Brain pericyte (primary cell): ENCODE data around the gene RGS3.

Experiments
- DNase-seq: peaks from one replicate; pipeline ENCODE4 v3.0.0-alpha.2; 2012; ENCODE audit warnings: low read depth, low spot score

The RGS3 gene

DNA sequence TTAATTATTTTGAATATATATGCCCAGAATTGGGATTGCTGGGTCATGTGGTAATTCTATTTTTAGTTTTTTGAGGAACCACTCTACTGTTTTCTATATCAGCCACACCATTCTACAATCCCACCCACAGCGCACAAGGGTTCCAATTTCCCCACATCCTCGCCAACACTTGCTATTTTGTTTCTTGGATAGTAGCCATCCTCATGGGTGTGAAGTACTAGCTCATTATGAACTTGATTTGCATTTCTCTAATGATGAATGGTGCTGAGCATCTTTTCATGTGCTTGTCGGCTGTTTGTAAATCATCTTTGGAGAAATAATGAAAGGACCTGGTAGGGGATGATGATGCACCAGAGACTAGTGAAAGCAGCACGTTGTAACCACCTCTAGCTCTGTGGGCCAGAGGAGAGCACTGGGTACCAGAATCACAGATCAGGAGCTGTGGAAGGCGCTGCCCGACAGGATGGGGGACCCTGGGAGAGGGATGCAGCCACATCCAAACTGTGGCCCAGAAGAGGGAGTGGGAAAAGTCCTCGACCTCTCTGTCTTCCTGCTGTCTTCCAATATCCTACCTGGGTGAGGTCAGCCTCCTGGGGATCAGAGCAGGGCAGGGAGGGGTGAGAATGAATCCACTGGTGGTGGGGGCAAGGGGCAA lies 155.4 kb downstream of the RGS3 start:
- DNase-seq = no peak

GRCh38 chr9:113619491-113620376 lies 156.2 kb downstream of the RGS3 start:
- no peak for DNase-seq

DNA sequence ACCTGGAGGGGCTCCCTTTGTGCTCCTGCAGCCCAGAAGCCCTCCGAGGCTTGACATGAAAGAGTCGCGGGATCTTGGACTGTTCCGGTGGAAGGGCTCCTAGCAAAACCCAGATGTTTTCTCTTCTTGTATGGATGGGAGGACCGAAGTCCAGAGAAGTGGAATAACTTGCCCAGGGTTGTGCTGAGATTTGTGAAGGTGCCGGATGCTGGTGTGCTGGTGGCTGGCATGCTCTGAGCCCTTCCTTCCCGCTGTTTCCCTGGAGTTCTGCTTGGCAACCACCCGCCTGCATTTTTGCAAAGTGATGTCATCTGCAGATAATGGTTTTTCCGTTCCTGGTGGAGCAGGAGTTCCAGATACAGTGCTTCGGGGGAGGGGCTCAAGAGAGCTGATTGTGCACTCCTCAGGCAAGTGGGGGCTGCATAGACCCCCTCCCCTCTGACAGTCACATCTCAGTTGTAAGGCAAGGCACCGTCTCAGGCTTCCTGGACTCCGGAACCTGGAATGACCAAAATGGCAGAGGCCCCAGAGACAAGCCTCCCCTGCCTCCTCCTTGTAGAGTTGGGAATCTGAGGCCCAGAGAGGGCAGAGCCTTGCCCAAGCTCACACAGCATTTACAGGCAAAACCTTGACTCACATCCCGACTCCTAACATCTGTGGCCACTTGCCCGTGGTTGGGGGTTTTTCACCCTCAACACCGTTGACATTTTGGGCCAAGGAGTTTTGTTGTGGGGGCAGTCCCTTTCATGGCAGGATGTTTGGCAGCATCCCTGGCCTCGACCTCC lies 157.0 kb downstream of the RGS3 start:
- DNase-seq = no peak

- no peak for DNase-seq
Measured at GRCh38 chr9:113621309-113621791, 157.8 kb downstream of the RGS3 start.

- no peak for DNase-seq
Measured at GRCh38 chr9:113621980-113622379, 158.5 kb downstream of the RGS3 start.

- DNase-seq = peak; percentile 69
Measured at GRCh38 chr9:113622600-113623400, 159.3 kb downstream of the RGS3 start.

- no peak for DNase-seq
Measured at GRCh38 chr9:113623851-113624485, 160.4 kb downstream of the RGS3 start.

DNA sequence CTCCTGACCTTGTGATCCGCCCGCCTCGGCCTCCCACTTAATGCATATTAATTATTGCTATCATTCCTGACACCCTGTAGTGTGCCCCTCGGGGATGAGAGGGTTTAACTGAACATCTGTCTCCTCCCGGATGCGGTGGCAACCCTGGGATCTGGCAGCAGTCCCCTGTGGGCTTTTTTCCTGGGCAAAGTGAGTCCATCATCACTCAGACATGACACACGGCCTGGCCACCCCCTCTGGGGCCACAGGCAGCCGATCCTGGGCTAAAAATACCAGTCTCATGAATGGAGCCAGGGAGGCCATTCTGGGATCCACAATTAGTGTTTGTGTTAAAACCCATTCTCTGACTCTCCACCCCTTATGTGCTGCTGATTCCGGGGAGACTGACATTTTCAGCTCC lies 161.2 kb downstream of the RGS3 start:
- no peak for DNase-seq

DNA sequence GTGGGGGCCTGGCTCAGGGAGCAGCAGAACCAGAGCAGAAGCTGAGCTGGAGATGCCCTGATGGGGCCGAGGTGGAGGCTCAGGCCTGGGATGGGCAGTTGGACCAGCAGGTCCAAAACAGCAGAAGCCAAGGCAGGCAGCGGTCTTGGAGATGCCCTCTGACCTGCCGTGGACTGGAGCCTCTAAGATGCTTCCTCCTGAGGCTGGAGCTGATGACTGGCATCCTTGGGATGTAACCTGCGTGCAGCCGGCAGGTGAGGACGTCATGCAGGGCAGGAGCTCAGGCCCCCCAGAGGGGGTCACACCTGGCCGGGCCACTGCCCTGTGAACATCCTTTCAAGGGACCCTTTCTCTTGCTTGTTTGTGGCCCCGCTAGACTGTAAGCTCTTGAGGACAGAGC lies 162.0 kb downstream of the RGS3 start:
- no peak for DNase-seq

DNA sequence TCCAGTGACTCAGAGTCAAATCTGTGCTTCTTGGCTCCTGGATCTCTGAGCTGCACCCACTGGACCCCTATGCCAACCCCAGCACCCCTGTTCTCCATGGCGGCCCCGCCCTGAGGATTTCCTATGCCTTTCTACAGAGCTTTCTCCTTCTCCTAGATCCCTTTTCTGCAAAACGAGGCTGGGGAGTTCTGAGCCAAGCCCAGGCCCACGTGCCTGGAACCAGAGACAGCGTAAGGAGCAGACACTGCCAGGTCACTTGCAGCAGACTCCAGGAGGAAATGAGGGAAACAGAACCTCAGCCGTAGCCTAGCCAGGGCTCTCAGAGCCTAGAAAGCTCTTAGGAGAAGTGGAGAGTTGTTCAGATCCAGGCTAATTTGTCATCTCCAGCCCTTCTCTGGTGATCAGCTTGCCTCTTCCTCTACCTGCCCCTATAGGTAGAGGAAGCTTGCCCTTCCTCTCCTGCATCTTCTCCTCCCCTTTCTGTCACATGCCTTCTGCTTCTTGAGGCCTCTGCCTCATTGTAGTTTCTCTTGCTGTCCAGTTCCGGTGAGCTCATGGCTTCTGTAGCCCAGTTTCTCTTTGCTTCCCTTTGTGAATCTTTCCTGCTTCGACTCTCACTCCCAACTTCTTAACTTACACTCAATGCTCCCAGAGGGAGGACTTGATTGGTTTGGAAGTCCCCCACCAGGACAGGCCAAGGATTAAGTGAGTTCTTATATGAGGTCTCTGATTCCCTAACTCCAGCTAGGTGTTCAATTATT lies 163.4 kb downstream of the RGS3 start:
- no peak for DNase-seq

DNA sequence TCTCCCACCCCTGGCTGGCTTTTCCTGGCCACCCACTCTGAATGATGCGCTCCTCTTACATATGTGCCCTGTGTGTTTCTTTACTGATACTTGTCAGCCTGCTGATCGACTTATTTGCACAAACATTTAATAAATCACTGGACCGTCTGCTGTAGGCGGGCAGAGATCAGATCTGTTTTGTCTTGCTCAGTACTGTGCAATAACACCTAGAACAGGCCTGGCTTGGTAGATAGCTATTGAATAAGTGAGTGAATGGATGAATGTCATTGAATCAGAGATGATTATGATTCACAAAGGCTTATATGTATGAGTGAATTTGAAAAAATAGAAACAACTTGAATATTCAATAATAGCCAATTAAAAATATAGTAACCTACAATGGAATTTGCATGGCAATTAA lies 165.1 kb downstream of the RGS3 start:
- no peak for DNase-seq

- DNase-seq = no peak
Measured at GRCh38 chr9:113630386-113631136, 167.0 kb downstream of the RGS3 start.

DNA sequence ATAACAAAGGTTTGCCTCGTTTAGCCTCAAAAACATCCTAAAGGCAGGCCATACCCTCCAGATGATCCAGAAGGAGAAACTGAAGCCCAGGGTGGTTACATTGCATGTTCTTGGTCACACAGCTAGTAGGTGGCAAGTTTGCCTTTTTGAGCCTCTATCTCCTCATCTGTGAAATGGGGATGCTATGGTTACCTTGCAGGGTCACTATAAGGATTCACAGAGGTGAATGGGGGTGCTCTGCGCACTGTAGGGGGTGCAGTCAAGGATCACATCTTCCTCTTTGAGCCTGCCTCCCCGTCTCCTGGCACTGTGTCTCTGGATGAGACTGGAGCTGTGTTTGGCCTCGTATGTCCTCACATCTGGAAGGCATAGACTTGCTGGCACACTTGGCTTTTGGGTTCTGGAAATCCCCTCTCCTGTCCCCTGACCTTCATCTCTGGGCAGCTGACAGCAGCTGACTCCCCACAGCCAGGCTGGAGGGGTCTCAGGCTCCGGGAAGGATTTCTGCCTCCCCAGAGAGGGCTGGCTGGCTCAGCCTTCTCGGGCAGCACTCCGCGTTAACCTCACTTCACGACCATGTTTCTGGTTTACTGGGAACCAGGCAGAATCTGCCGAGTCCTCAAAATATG lies 167.7 kb downstream of the RGS3 start:
- DNase-seq = peak; percentile 46

GRCh38 chr9:113631871-113632665 lies 168.5 kb downstream of the RGS3 start:
- DNase-seq = no peak

DNA sequence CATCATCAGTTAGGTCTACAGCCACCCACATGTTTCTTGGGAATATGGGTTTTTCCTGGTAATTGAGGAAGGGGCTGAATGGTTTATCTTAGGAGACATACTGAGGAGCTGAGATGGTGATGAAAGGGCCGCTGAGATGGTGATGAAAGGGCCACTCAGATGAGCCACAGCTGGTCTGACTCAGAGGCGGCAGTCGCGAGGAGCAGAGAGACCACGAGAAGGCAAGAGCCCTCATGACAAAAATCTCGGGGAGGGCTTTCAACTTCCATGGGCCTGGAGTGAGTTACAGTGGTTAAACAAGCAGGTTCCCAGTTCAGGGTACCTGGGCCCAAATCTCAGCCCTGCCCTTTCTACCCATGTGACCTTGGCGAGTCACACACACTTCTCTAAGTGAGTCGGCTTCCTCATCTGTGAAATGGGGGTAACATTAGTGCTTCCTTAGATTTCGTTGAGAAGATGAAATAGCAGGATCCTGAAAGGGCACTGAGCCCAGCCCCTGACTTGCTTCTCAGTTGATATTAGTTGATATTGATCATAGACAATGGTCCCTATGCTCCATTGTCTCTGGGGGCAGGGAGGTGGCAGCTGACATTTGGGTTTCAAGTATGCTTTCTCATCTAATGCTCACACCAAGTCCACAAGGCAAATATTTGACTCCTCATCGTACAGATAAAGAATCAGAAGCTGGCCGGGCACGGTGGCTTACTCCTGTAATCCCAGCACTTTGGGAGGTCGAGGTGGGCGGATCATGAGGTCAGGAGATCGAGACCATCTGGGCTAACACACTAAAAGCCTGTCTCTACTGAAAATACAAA lies 169.5 kb downstream of the RGS3 start:
- no peak for DNase-seq

DNA sequence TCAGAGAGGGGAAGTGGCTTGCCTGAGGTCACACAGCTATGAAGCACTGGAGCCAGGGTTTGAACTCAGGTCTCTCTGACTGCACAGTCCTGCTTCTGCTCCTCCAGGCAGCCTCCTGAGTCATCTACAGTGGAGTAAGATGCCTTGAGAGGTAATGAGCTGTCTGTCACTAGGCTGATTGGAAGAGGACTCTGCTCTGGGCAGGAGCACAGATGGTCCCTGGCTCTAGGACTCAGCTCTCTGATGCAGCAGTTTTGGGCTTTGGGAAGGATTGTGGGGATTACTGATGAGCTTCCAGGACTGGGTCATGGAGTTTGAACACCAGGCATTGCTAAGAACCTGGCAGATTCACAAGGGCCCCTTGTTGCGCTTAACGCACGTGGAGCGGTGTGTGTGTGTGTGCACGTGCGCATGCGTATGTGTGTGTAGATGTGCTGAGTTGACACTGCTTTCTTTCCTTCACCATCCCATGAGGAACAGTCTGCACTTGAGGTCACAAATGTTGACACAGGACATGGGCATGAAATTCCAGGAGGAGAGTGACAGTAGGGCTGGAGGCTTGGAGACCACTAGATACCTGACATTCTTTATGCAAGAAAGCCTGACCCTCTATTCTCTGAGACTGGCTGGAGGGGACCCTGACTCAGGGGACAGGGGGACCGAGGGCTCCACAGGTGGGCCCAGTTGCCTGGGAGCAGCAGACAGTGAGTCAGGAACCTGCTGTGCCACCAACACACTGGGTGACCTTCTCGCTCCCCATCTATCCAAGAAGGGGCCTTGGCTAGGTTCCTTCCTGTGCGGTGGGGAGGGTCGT lies 170.5 kb downstream of the RGS3 start:
- no peak for DNase-seq
